GM18505 (cell line): Measurements from ENCODE around the gene FZD1.
A peak's percentile ranks its signal among the peaks of the same experiment; 100 is the strongest.

Experiments
- ATAC-seq: cut with Tn5 transposase; IDR thresholded peaks from one replicate; pipeline ENCODE4 v1.9.1; 2021; ENCODE audit not compliant: unreplicated experiment
- POLR2A ChIP-seq: IDR thresholded peaks from 4 replicates; pipeline ENCODE4 v1.6.1; 2011; ENCODE audit warnings: borderline replicate concordance; ENCODE audit not compliant: insufficient read depth, insufficient read length; ENCODE audit errors: extremely low read depth

The FZD1 gene

GRCh38 chr7:91270372-91270771 lies 6.1 kb downstream of the FZD1 start:
- no peak for TF ChIP-seq POLR2A
- no peak for ATAC-seq

GRCh38 chr7:91276909-91277308 lies 12.7 kb downstream of the FZD1 start:
- peak; percentile 97 for ATAC-seq
- TF ChIP-seq POLR2A = no peak

GRCh38 chr7:91280185-91280584 lies 16.0 kb downstream of the FZD1 start:
- TF ChIP-seq POLR2A = no peak
- no peak for ATAC-seq

- TF ChIP-seq POLR2A = no peak
- ATAC-seq = no peak
Observed at GRCh38 chr7:91280604-91281003, 16.4 kb downstream of the FZD1 start.

GRCh38 chr7:91285696-91286355 lies 21.6 kb downstream of the FZD1 start:
- no peak for ATAC-seq
- TF ChIP-seq POLR2A = no peak

GRCh38 chr7:91286432-91286831 lies 22.2 kb downstream of the FZD1 start:
- no peak for TF ChIP-seq POLR2A

GRCh38 chr7:91287371-91288084 lies 23.3 kb downstream of the FZD1 start:
- no peak for TF ChIP-seq POLR2A
- no peak for ATAC-seq

More at GRCh38 chr7:91286432-91286831, 22.2 kb downstream of the FZD1 start:
- no peak for ATAC-seq

- TF ChIP-seq POLR2A = no peak
- ATAC-seq = no peak
Observed at GRCh38 chr7:91288208-91288824, 24.1 kb downstream of the FZD1 start.

- ATAC-seq = no peak
- no peak for TF ChIP-seq POLR2A
Observed at GRCh38 chr7:91289633-91290254, 25.5 kb downstream of the FZD1 start.

- ATAC-seq = no peak
- no peak for TF ChIP-seq POLR2A
Observed at GRCh38 chr7:91291302-91291701, 27.1 kb downstream of the FZD1 start.

GRCh38 chr7:91291902-91292301 lies 27.7 kb downstream of the FZD1 start:
- ATAC-seq = no peak
- no peak for TF ChIP-seq POLR2A

GRCh38 chr7:91292506-91292905 lies 28.3 kb downstream of the FZD1 start:
- no peak for ATAC-seq
- TF ChIP-seq POLR2A = no peak

- TF ChIP-seq POLR2A = no peak
- no peak for ATAC-seq
Observed at GRCh38 chr7:91293136-91293535, 28.9 kb downstream of the FZD1 start.
